Psoas muscle (tissue), 8 donors: ENCODE results near the gene YARS1. TPM values are rescaled to one million over a fixed set of nuclear protein-coding genes. Genes with fewer than 3 reads are reported as not detected.

Experiments
- ATAC-seq, 4 donors: fragments of 200-7000 bp; cut with Tn5 transposase; one replicate each; pipeline ENCODE4 v1.9.1; 2020; ENCODE audit warnings: moderate library complexity in 3 of 4, mild to moderate bottlenecking in 2 of 4
- DNase-seq, 2 donors: peaks; one replicate each; pipeline ENCODE4 v3.0.0-alpha.2; 2020
- H3K27ac ChIP-seq: fragments of 200-600 bp; one replicate; pipeline ENCODE4 v1.8.0; 2022
- H3K27me3 ChIP-seq, 3 donors: fragments of 200-600 bp in 1 of 3; one replicate each; pipeline versions ENCODE4 v1.6.1 to v1.8.0; 2013 to 2022; ENCODE audit warnings: low read length in 2 of 3, mild to moderate bottlenecking in 2 of 3, moderate library complexity in 1 of 3; ENCODE audit not compliant: insufficient read depth in 3 of 3
- H3K36me3 ChIP-seq, 2 donors: fragments of 200-600 bp in 1 of 2; one replicate each; pipeline versions ENCODE4 v1.6.1 to v1.8.0; 2013 to 2022; ENCODE audit warnings: low read depth in 1 of 2, mild to moderate bottlenecking in 1 of 2, moderate library complexity in 1 of 2; ENCODE audit not compliant: insufficient read depth in 1 of 2
- H3K4me1 ChIP-seq: fragments of 200-600 bp; one replicate; pipeline ENCODE4 v1.8.0; 2022
- H3K4me3 ChIP-seq: fragments of 200-600 bp; one replicate; pipeline ENCODE4 v1.8.0; 2022; ENCODE audit warnings: mild to moderate bottlenecking
- H3K9me3 ChIP-seq: fragments of 200-600 bp; one replicate; pipeline ENCODE4 v1.8.0; 2022
- WGBS, 3 donors: extraction: QIAGEN DNeasy Blood & Tissue Kit; methylation state at CpG; one replicate each; pipeline versions ENCODE4 v1.1.6 to v1.1.7; 2013; 5-methylcytosine and 5-hydroxymethylcytosine counted together
- intact Hi-C, 2 donors: fragments of 100-400 bp; cut with DNase I; formaldehyde crosslinking; loops; one replicate each; pipeline versions ENCODE4 v1.11.0 to v1.14.2; 2022
- polyA plus RNA-seq, 3 donors: library from polyadenylated mRNA; stranded (reverse); fragments of 200-250 nt; gene quantifications; one replicate each; pipeline ENCODE4 v1.2.3, GENCODE V29; 2013
- total RNA-seq, 4 donors: library from RNA; stranded (reverse); fragmentation: NEBNext Ultra II Directional in 2 of 4; extraction: Animal tissue kit (Norgen Biotek cat#: 25700) in 2 of 4; gene quantifications; one replicate each; pipeline versions ENCODE4 v1.2.1 to v1.2.4, GENCODE V29; 2021 to 2023
- TF ChIP-seq, protein P1 (sequence below): fragments of 200-600 bp; IDR thresholded peaks from one replicate; pipeline ENCODE4 v1.8.0; 2022; ENCODE audit warnings: antibody characterized with exemption
- donor health status: healthy with polysubstance abuse.
- donor health status: DM: no; HTN: no; CAD: no; lungs with moderate emphysema.
- donor health status: Bipolar disorder and iron deficiency.
- donor health status: healthy.
- donor health status: DM: yes; HTN: yes; CAD: no.
- donor health status: DM: no; HTN: no; CAD: no.
- donor health status: DM: no; HTN: no; CAD: no.
- donor health status: DM: yes; HTN: yes; CAD: no.

Gene YARS1
- total and polyA plus RNA-seq, 7 donors = 36.9 to 114 (median 80.9) TPM

GRCh38 chr1:32831878-32832277 is 14.7 kb upstream of the YARS1 start:
- no peak overlapping the region for H3K27ac ChIP-seq
- H3K36me3 ChIP-seq = peaks cover 11 to 96% of the 10 kb centered on the region in 2 donors
- no peak overlapping the region for H3K4me3 ChIP-seq
- H3K4me1 ChIP-seq = no peaks in the 10 kb centered on the region
- 36 to 65% (median 47%) methylated on average over 1 of the region's 1 CpG for WGBS, 3 donors
- ATAC-seq = no peak
- no peak for DNase-seq
- H3K27me3 ChIP-seq = no peaks in the 10 kb centered on the region
- TF ChIP-seq, protein P1, sequence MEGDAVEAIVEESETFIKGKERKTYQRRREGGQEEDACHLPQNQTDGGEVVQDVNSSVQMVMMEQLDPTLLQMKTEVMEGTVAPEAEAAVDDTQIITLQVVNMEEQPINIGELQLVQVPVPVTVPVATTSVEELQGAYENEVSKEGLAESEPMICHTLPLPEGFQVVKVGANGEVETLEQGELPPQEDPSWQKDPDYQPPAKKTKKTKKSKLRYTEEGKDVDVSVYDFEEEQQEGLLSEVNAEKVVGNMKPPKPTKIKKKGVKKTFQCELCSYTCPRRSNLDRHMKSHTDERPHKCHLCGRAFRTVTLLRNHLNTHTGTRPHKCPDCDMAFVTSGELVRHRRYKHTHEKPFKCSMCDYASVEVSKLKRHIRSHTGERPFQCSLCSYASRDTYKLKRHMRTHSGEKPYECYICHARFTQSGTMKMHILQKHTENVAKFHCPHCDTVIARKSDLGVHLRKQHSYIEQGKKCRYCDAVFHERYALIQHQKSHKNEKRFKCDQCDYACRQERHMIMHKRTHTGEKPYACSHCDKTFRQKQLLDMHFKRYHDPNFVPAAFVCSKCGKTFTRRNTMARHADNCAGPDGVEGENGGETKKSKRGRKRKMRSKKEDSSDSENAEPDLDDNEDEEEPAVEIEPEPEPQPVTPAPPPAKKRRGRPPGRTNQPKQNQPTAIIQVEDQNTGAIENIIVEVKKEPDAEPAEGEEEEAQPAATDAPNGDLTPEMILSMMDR = no peak
- no peaks in the 10 kb centered on the region for H3K9me3 ChIP-seq
- intact Hi-C loops = no loop called here

DNA sequence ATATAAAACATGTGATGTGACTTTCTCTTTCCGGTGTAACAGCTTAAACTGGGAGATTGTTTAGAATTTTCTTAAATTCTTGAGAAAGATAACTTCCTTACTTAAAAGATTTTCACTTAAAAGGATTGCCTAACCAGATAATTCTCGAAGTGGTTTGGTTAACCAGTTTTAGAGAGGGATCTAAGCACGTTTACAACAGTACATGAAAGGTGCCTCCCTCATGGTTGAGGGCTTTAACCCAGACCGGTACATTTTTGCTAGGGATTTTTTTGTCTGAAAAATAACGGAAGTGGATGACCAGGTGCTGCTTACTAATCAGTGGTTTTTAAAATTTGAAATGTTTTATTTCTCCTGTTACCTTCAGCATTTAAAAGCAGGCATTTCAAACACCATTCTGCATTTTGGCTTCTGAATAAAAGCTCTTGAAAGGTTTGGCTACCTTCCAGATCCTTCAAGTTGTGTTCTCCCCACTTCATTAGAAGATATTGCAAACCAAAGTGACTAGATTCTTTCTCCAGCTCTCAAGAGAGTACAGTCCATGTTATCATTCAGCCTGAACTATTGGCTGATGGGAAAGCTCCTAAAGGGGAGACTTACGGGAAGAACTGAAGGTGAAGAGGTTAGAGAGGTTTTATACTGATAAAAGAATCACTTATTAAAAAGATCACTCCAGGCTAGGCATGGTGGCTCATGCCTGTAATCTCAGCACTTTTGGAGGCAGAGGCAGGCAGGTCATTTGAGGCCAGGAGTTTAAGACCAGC is 13.1 kb upstream of the YARS1 start:
- DNase-seq = no peak
- H3K36me3 ChIP-seq = peaks cover 15 to 98% of the 10 kb centered on the region in 2 donors
- no peaks in the 10 kb centered on the region for H3K9me3 ChIP-seq
- ATAC-seq = no peak
- WGBS, 3 donors = 92 to 93% (median 93%) methylated on average over 6 of the region's 6 CpGs
- no peaks in the 10 kb centered on the region for H3K4me1 ChIP-seq
- intact Hi-C loops = no loop called here
- no peak overlapping the region for H3K27ac ChIP-seq
- no peak overlapping the region for H3K4me3 ChIP-seq
- TF ChIP-seq, protein P1 = no peak
- no peaks in the 10 kb centered on the region for H3K27me3 ChIP-seq

- ATAC-seq (no peak), DNase-seq (no peak)
- H3K4me3 ChIP-seq = no peak overlapping the region
- H3K4me1 ChIP-seq = no peaks in the 10 kb centered on the region
- 90 to 91% (median 91%) methylated on average over 7 of the region's 7 CpGs for WGBS, 3 donors
- H3K9me3 ChIP-seq = no peaks in the 10 kb centered on the region
- intact Hi-C loops = loop anchor here in 1 of 2 donors (5.0 kb wide), 1 partner anchor 44 kb away; the partner anchor contains the start of gene FNDC5
- H3K27me3 ChIP-seq = no peaks in the 10 kb centered on the region
- TF ChIP-seq, protein P1 = no peak
- peaks cover 15 to 82% of the 10 kb centered on the region in 2 donors for H3K36me3 ChIP-seq
- H3K27ac ChIP-seq = no peak overlapping the region
Measured at GRCh38 chr1:32828341-32828740, 11.2 kb upstream of the YARS1 start.

DNA sequence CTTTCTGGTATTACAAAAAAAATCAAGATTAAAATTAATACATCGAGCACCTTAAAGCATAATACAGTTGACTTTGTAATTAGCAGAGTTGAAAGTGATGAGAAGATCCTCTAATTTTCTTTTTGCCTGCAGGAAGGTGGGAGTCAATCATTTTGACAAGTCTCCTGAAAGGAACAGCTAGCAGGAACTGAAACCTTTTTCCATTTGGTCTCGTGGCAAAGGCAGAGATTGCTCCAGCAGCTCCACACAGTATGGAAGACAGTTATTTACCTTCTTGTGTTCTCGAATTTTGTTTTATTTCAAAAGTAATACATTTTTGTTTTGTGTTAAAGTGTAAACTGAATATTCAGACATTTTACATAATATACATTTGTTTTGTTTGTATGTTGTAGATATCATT is 8.0 kb upstream of the YARS1 start:
- H3K4me3 ChIP-seq = no peak overlapping the region
- WGBS, 3 donors = 87 to 91% (median 90%) methylated on average over 3 of the region's 3 CpGs
- no peak overlapping the region for H3K27ac ChIP-seq
- no peaks in the 10 kb centered on the region for H3K4me1 ChIP-seq
- DNase-seq = no peak
- TF ChIP-seq, protein P1 = no peak
- no peak for ATAC-seq
- no peaks in the 10 kb centered on the region for H3K27me3 ChIP-seq
- no peaks in the 10 kb centered on the region for H3K9me3 ChIP-seq
- intact Hi-C loops = loop anchor here in 1 of 2 donors (5.0 kb wide), 1 partner anchor 47 kb away; the partner anchor contains the start of gene FNDC5
- peaks cover 10 to 50% of the 10 kb centered on the region in 2 donors for H3K36me3 ChIP-seq
